Heart right ventricle (tissue), 16 donors: ENCODE measurements around the gene SLC39A8. TPM values are rescaled to one million over a fixed set of nuclear protein-coding genes. Genes with fewer than 3 reads are reported as not detected.
A peak's percentile ranks its signal among the peaks of the same experiment; 100 is the strongest.

Experiments
- ATAC-seq, 8 donors: fragments of 200-7000 bp; cut with Tn5 transposase; one replicate each; pipeline ENCODE4 v1.9.1; 2020; ENCODE audit warnings: mild to moderate bottlenecking in 8 of 8, moderate library complexity in 8 of 8, moderate number of reproducible peaks in 1 of 8
- DNase-seq, 2 donors: peaks; one replicate each; pipeline ENCODE4 v3.0.0-alpha.2; 2020
- H3K27ac ChIP-seq, 10 donors: fragments of 200-600 bp; sonication (generic) in 2 of 10; one replicate each; pipeline versions ENCODE4 v1.5.0 to v1.8.0; 2020 to 2022; ENCODE audit warnings: mild to moderate bottlenecking in 3 of 10
- H3K27me3 ChIP-seq, 7 donors: fragments of 200-600 bp; one replicate each; pipeline ENCODE4 v1.8.0; 2021 to 2022; ENCODE audit warnings: mild to moderate bottlenecking in 2 of 7
- H3K36me3 ChIP-seq, 9 donors: fragments of 200-600 bp; sonication (generic) in 1 of 9; one replicate each; pipeline versions ENCODE4 v1.5.0 to v1.8.0; 2020 to 2022; ENCODE audit warnings: mild to moderate bottlenecking in 2 of 9
- H3K4me1 ChIP-seq, 9 donors: fragments of 200-600 bp; sonication (generic) in 1 of 9; one replicate each; pipeline versions ENCODE4 v1.5.0 to v1.8.0; 2020 to 2022; ENCODE audit warnings: mild to moderate bottlenecking in 4 of 9
- H3K4me3 ChIP-seq, 10 donors: fragments of 200-600 bp; sonication (generic) in 2 of 10; one replicate each; pipeline versions ENCODE4 v1.5.0 to v1.8.0; 2020 to 2022; ENCODE audit warnings: mild to moderate bottlenecking in 7 of 10, moderate library complexity in 2 of 10
- H3K9me3 ChIP-seq, 11 donors: fragments of 200-600 bp in 10 of 11; sonication (generic) in 2 of 11; one replicate each; pipeline versions ENCODE4 v1.5.0 to v1.8.0; 2013 to 2022; ENCODE audit warnings: mild to moderate bottlenecking in 2 of 11, control low read depth in 1 of 11, moderate library complexity in 1 of 11
- CTCF ChIP-seq, 9 donors: fragments of 200-600 bp; sonication (generic) in 2 of 9; IDR thresholded peaks; one replicate each; pipeline versions ENCODE4 v1.5.0 to v1.8.0; 2021 to 2022; ENCODE audit warnings: antibody characterized with exemption in 9 of 9, mild to moderate bottlenecking in 5 of 9, moderate library complexity in 1 of 9
- WGBS, 2 donors: extraction: QIAGEN DNeasy Blood & Tissue Kit; methylation state at CpG; one replicate each; pipeline ENCODE4 v1.1.7; 2013; ENCODE audit warnings: inconsistent platforms in 1 of 2; 5-methylcytosine and 5-hydroxymethylcytosine counted together
- intact Hi-C, 10 donors: fragments of 100-400 bp; cut with DNase I; formaldehyde crosslinking; loops; one replicate each; pipeline versions ENCODE4 v1.11.1 to v1.14.2; 2022
- polyA plus RNA-seq, 2 donors: library from polyadenylated mRNA; stranded (reverse); fragments of 200-250 nt; gene quantifications; one replicate each; pipeline ENCODE4 v1.2.3, GENCODE V29; 2013
- total RNA-seq, 10 donors: library from RNA; stranded (reverse); fragmentation: NEBNext Ultra II Directional in 3 of 10; extraction: Animal tissue kit (Norgen Biotek cat#: 25700) in 3 of 10; gene quantifications; one replicate each; pipeline versions ENCODE4 v1.2.1 to v1.2.4, GENCODE V29; 2021 to 2023
- donor health status: Arrhythmogenic right ventricular cardiomyopathy.
- donor health status: ischemic (EF 13 %, LVEDD 7.1; RV severe dilation, severe dysfunction).
- donor health status: healthy with polysubstance abuse.
- donor health status: DM: no; HTN: yes; CAD: no.
- donor health status: DM: no; HTN: no; CAD: no.
- donor health status: ischemic (EF 25% LVEDD 6.9; RV normal size, moderate dysfunction).
- donor health status: ischemic (EF 25% LVEDD 5.7; RV mildly dilated, moderate dysfunction).
- donor health status: healthy.
- donor health status: DM: yes; HTN: yes; CAD: no.
- donor health status: Ischemic cardiomyopathy.
- donor health status: ischemic (EF 35%, LVEDD 5.7; RV mildly dilated, moderate dysfunction).
- donor health status: nonischemic (EF 11% LVEDD 7.7; RV severe dilation, severe dysfunction).
- donor health status: DM: yes; HTN: yes; CAD: no.
- donor health status: PGD.
- donor health status: ischemic (EF 29% LVEDD 5.4; RV normal size, mild dysfunction).
- donor health status: nonischemic (EF 23%, LVEDD 6.1; RV moderate dilation, normal function).

The SLC39A8 gene
- total and polyA plus RNA-seq, 12 donors, result 1.00 to 11.0 (median 2.8) TPM

- no peak for DNase-seq
- no peak overlapping the region for H3K27ac ChIP-seq
- no peak for TF ChIP-seq CTCF (IDR thresholded peaks at IDR 0.05)
- intact Hi-C loops, result no loop called here
- no peaks in the 10 kb centered on the region for H3K9me3 ChIP-seq
- H3K4me1 ChIP-seq, result peaks cover 0 to 7% (median 4%) of the 10 kb centered on the region in 9 donors
- 79 to 82% methylated on average over 2 of the region's 2 CpGs for WGBS, 2 donors
- no peak overlapping the region for H3K4me3 ChIP-seq
- H3K36me3 ChIP-seq, result no peaks in the 10 kb centered on the region
- no peaks in the 10 kb centered on the region for H3K27me3 ChIP-seq
- ATAC-seq, result no peak
Observed at GRCh38 chr4:102350634-102351033, 5.4 kb upstream of the SLC39A8 start.

DNA sequence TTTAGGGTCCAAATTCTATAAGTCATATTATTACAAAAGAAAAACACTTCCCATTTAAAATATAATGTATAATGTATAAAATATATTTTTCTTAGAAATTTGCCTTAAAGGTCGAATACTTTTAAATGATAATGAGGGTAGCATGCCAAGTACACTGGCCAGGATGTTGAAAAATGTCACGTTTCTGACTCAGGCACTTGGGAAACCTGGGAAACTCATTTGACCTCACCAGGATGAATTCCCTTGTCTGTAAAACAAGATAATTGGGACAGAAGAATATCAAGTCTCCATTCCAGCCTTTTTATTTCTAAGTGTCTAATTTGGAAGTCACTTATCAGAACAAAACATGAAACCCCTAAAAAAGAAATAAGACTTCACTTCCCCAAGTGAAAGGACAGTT, 3.4 kb upstream of the SLC39A8 start:
- H3K36me3 ChIP-seq, result no peaks in the 10 kb centered on the region
- H3K4me3 ChIP-seq, result no peak overlapping the region
- 51 to 68% methylated on average over 2 of the region's 2 CpGs for WGBS, 2 donors
- no peak for DNase-seq
- no peak for ATAC-seq
- H3K9me3 ChIP-seq, result no peaks in the 10 kb centered on the region
- peaks cover 0 to 24% (median 7%) of the 10 kb centered on the region in 9 donors for H3K4me1 ChIP-seq
- TF ChIP-seq CTCF (IDR thresholded peaks at IDR 0.05), result no peak
- no peak overlapping the region for H3K27ac ChIP-seq
- intact Hi-C loops, result loop anchor here in 3 of 10 donors (5.0 to 10.0 kb wide), 3 partner anchors 74 to 84 kb away; no protein-coding TSS in a partner anchor
- peaks cover 0 to 9% (median 0%) of the 10 kb centered on the region in 7 donors for H3K27me3 ChIP-seq

DNA sequence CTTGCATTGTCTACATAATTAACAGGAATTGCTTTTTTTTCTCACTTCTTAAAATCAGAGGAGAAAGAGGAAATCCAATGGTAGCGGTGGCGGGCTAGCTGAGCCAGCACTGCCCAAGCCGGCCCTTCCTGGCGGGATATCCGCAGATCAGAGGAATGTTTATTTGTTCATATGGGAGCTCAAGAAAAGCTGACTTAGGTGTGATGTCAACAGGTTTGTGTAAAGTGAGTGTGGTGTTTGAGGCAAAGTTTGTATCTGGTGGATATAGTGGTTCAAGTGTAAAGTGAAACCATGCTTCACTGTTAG, 466 bp upstream of the SLC39A8 start:
- intact Hi-C loops, result loop anchor here in 3 of 10 donors (5.0 to 10.0 kb wide), 3 partner anchors 77 to 87 kb away; no protein-coding TSS in a partner anchor
- Histone ChIP-seq H3K36me3 (no peaks in the 10 kb centered on the region), H3K27me3 (peaks cover 0 to 11% (median 0%) of the 10 kb centered on the region in 7 donors), H3K9me3 (no peaks in the 10 kb centered on the region), H3K4me3 (peak overlapping the region; percentile 25 to 80 (median 62)), H3K4me1 (peaks cover 0 to 43% (median 10%) of the 10 kb centered on the region in 9 donors), H3K27ac (peak overlapping the region in 7 of 10 donors; percentile 25 to 94 (median 61))
- peak in 4 of 8 donors; percentile 1 to 18 (median 10) for ATAC-seq
- TF ChIP-seq CTCF (IDR thresholded peaks at IDR 0.05), result peak in 2 of 9 donors; percentile 7 to 23
- WGBS, 2 donors, result 15 to 18% methylated on average over 5 of the region's 5 CpGs
- peak in 1 of 2 donors; percentile 5 for DNase-seq

DNA sequence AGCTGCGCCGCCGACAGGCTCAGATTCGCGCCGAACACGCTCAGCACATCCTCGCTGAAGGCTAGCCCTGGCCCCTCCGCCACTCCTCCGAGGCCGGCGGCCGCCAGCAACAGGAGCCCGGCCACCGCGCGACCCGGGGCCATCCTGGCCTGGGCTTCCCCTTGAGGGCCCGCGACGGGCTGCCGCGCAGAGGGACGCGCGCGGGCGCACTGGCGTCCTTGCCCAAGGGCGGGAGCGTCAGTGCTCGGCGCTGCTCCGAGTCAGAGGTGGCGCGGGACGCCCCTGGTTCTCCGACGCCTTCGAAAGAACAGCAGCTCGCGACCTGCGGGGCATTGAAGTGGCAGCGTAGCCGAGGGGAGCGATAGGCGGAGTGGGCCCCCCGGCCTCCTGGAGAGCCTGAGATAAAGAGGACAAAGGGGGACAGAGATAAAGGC, 745 bp downstream of the SLC39A8 start:
- intact Hi-C loops, result loop anchor here in 1 of 10 donors (10.0 kb wide), 1 partner anchor 80 kb away; no protein-coding TSS in a partner anchor
- peak overlapping the region in 9 of 10 donors; percentile 3 to 94 (median 56) for H3K27ac ChIP-seq
- no peaks in the 10 kb centered on the region for H3K36me3 ChIP-seq
- H3K9me3 ChIP-seq, result no peaks in the 10 kb centered on the region
- DNase-seq (peak; percentile 29 to 58), ATAC-seq (peak; percentile 79 to 87 (median 84))
- WGBS, 2 donors, result 0% methylated on average over 43 to 48 of the region's 48 CpGs
- H3K4me3 ChIP-seq, result peak overlapping the region; percentile 25 to 80 (median 62)
- peaks cover 0 to 11% (median 0%) of the 10 kb centered on the region in 7 donors for H3K27me3 ChIP-seq
- TF ChIP-seq CTCF (IDR thresholded peaks at IDR 0.05), result no peak
- peaks cover 0 to 50% (median 10%) of the 10 kb centered on the region in 9 donors for H3K4me1 ChIP-seq
